ENCODE measurements around the gene NCAPD3. TPM values are rescaled to one million over a fixed set of nuclear protein-coding genes. Genes with fewer than 3 reads are reported as not detected.

NCAPD3 gene
- total and polyA plus RNA-seq, 2 of the 13 experiments (the other 11 are each of a cell fraction or from before 2014, with no cell fraction given), result 20.7 to 25.6 TPM

GRCh38 chr11:134253188-134253993 is 29.6 kb upstream of the NCAPD3 start, which contains the start of the genes ACAD8 and THYN1 (continued):
- no peak for TF ChIP-seq ETS1 (CRISPR knock-in tag; IDR thresholded peaks at IDR 0.05)
- TF ChIP-seq TERF1 (CRISPR knock-in tag; IDR thresholded peaks at IDR 0.05), result no peak
- no peak for TF ChIP-seq NFRKB (IDR thresholded peaks at IDR 0.05)
- peak; percentile 97 for TF ChIP-seq HNRNPLL (IDR thresholded peaks at IDR 0.05; ENCODE audit: low read depth, low read length, poor library complexity, severe bottlenecking)
- peak; percentile 82; the same call in 1 of the 2 replicates for TF ChIP-seq YEATS2 (CRISPR knock-in tag; IDR thresholded peaks at IDR 0.05; ENCODE audit: borderline replicate concordance)
- TF ChIP-seq NR1H2 (CRISPR knock-in tag; IDR thresholded peaks at IDR 0.05; ENCODE audit: borderline replicate concordance, low read depth), result no peak
- TF ChIP-seq KLF15 (CRISPR knock-in tag; IDR thresholded peaks at IDR 0.05; ENCODE audit: borderline replicate concordance), result no peak
- TF ChIP-seq SIX1 (CRISPR knock-in tag; IDR thresholded peaks at IDR 0.05; ENCODE audit: borderline replicate concordance), result no peak
- TF ChIP-seq GMEB2 (CRISPR knock-in tag; IDR thresholded peaks at IDR 0.05; ENCODE audit: low read depth), result peak; percentile 95
- TF ChIP-seq NFKB2 (CRISPR knock-in tag; IDR thresholded peaks at IDR 0.05; ENCODE audit: borderline replicate concordance), result no peak; the same call in 1 of the 2 replicates
- peak; percentile 85 for TF ChIP-seq PHF8 (CRISPR knock-in tag; IDR thresholded peaks at IDR 0.05)
- 0 out of 2 replicates have a peak, but pooled peaks have one; percentile 26 for TF ChIP-seq DZIP1 (CRISPR knock-in tag; IDR thresholded peaks at IDR 0.05)
- peak; percentile 78; the same call in 1 of the 2 replicates for TF ChIP-seq SP4 (CRISPR knock-in tag; IDR thresholded peaks at IDR 0.05)
- no peak for TF ChIP-seq ZNF282 (IDR thresholded peaks at IDR 0.05; ENCODE audit: partially characterized antibody)
- TF ChIP-seq MTA1 (CRISPR knock-in tag; IDR thresholded peaks at IDR 0.05; ENCODE audit: borderline replicate concordance), result no peak
- TF ChIP-seq ZEB1 (IDR thresholded peaks at IDR 0.05; ENCODE audit: insufficient replicate concordance, low read depth), result no peak
- no peak for TF ChIP-seq NFKBIZ (CRISPR knock-in tag; IDR thresholded peaks at IDR 0.05)
- no peak; the same call in 1 of the 2 replicates for TF ChIP-seq ZNF782 (CRISPR knock-in tag; IDR thresholded peaks at IDR 0.05; ENCODE audit: borderline replicate concordance)
- TF ChIP-seq PRMT3 (CRISPR knock-in tag; IDR thresholded peaks at IDR 0.05; ENCODE audit: borderline replicate concordance, low read depth), result no peak
- TF ChIP-seq EHMT2 (IDR thresholded peaks at IDR 0.05; ENCODE audit: borderline replicate concordance, low read depth, low read length), result no peak
- peak; percentile 67; the same call in 1 of the 2 replicates for TF ChIP-seq SPEN (CRISPR knock-in tag; IDR thresholded peaks at IDR 0.05; ENCODE audit: low read depth)
